Stimulated activated CD8-positive, alpha-beta memory T cell treated with anti-CD3 and anti-CD28 coated beads, Interleukin-7, amount 100 ng/mL, for 1 hour (primary cell): ENCODE data around the gene STK11.

ENCODE experiments used
- DNase-seq, 2 donors: peaks; one replicate each; pipeline ENCODE4 v3.0.0-alpha.2; 2020; ENCODE audit warnings: low read depth in 2 of 2

Gene STK11

GRCh38 chr19:1205114-1206099, at the start of gene STK11:
STK11 (plus strand) TSS chr19:1205778; CDS start chr19:1206914, 1,136 bp downstream.
- peak; percentile 99 to 100 for DNase-seq

- no peak for DNase-seq
These were observed 49.2 kb upstream of the STK11 start for GRCh38 chr19:1156305-1156801.

- DNase-seq: no peak
These were observed 48.6 kb upstream of the STK11 start for GRCh38 chr19:1156830-1157615.

- no peak for DNase-seq
These were observed 47.4 kb upstream of the STK11 start for GRCh38 chr19:1157931-1158884.

- no peak for DNase-seq
These were observed 46.6 kb upstream of the STK11 start for GRCh38 chr19:1158885-1159448.

GRCh38 chr19:1159864-1160595, 45.5 kb upstream of the STK11 start:
- DNase-seq: no peak

GRCh38 chr19:1161716-1162115, 43.9 kb upstream of the STK11 start:
- DNase-seq: no peak

- DNase-seq: no peak
These were observed 42.9 kb upstream of the STK11 start for GRCh38 chr19:1162404-1163282.

- DNase-seq: no peak
These were observed 42.2 kb upstream of the STK11 start for GRCh38 chr19:1163283-1163933.

GRCh38 chr19:1163934-1164683, 41.5 kb upstream of the STK11 start:
- DNase-seq: no peak

- DNase-seq: no peak
These were observed 40.7 kb upstream of the STK11 start for GRCh38 chr19:1164684-1165531.

GRCh38 chr19:1166872-1167573, 38.6 kb upstream of the STK11 start:
- DNase-seq: no peak

- no peak for DNase-seq
These were observed 37.6 kb upstream of the STK11 start for GRCh38 chr19:1167687-1168571.

- DNase-seq: no peak
These were observed 36.8 kb upstream of the STK11 start for GRCh38 chr19:1168572-1169410.
